D341Med (cell line): ENCODE results near the gene SHROOM4.

ENCODE experiments used
- DNase-seq: peaks from one replicate; pipeline ENCODE4 v3.0.0; 2012; ENCODE audit warnings: low spot score

Gene SHROOM4

GRCh38 chrX:50705042-50705441 is 109.0 kb downstream of the SHROOM4 start:
- no peak for DNase-seq

- DNase-seq, result no peak
These were observed 109.6 kb downstream of the SHROOM4 start for GRCh38 chrX:50704360-50704759.

GRCh38 chrX:50700921-50701320 is 113.1 kb downstream of the SHROOM4 start:
- peak; percentile 54 for DNase-seq

GRCh38 chrX:50698944-50699343 is 115.0 kb downstream of the SHROOM4 start:
- no peak for DNase-seq

- DNase-seq, result no peak
These were observed 116.3 kb downstream of the SHROOM4 start for GRCh38 chrX:50697691-50698090.

GRCh38 chrX:50691820-50692219 is 122.2 kb downstream of the SHROOM4 start:
- DNase-seq, result peak; percentile 37

- no peak for DNase-seq
These were observed 129.1 kb downstream of the SHROOM4 start for GRCh38 chrX:50684871-50685270.

GRCh38 chrX:50680990-50681389 is 133.0 kb downstream of the SHROOM4 start:
- no peak for DNase-seq

- no peak for DNase-seq
These were observed 136.2 kb downstream of the SHROOM4 start for GRCh38 chrX:50677789-50678188.

GRCh38 chrX:50671661-50672060 is 142.3 kb downstream of the SHROOM4 start:
- no peak for DNase-seq

- no peak for DNase-seq
These were observed 145.1 kb downstream of the SHROOM4 start for GRCh38 chrX:50668860-50669259.

- DNase-seq, result no peak
These were observed 165.8 kb downstream of the SHROOM4 start for GRCh38 chrX:50648156-50648555.

- no peak for DNase-seq
These were observed 169.5 kb downstream of the SHROOM4 start for GRCh38 chrX:50644496-50644895.

GRCh38 chrX:50643525-50644137 is 170.4 kb downstream of the SHROOM4 start:
- no peak for DNase-seq

- DNase-seq, result no peak
These were observed 175.9 kb downstream of the SHROOM4 start for GRCh38 chrX:50638123-50638522.

- no peak for DNase-seq
These were observed 178.1 kb downstream of the SHROOM4 start for GRCh38 chrX:50635817-50636365.

GRCh38 chrX:50635162-50635561 is 178.8 kb downstream of the SHROOM4 start:
- no peak for DNase-seq

- DNase-seq, result no peak
These were observed 184.2 kb downstream of the SHROOM4 start for GRCh38 chrX:50629774-50630173.

GRCh38 chrX:50627696-50628095 is 186.3 kb downstream of the SHROOM4 start:
- DNase-seq, result no peak

GRCh38 chrX:50626432-50626831 is 187.6 kb downstream of the SHROOM4 start:
- DNase-seq, result no peak

- DNase-seq, result no peak
These were observed 191.2 kb downstream of the SHROOM4 start for GRCh38 chrX:50622751-50623150.

- DNase-seq, result no peak
These were observed 195.0 kb downstream of the SHROOM4 start for GRCh38 chrX:50618788-50619558.

- no peak for DNase-seq
These were observed 196.8 kb downstream of the SHROOM4 start for GRCh38 chrX:50617183-50617582.
